GM04504 (cell line): ENCODE results near the gene GRIFIN.

Experiments
- DNase-seq: peaks from one replicate; pipeline ENCODE4 v3.0.0-alpha.2; 2012; ENCODE audit warnings: low read depth

GRIFIN gene

DNA sequence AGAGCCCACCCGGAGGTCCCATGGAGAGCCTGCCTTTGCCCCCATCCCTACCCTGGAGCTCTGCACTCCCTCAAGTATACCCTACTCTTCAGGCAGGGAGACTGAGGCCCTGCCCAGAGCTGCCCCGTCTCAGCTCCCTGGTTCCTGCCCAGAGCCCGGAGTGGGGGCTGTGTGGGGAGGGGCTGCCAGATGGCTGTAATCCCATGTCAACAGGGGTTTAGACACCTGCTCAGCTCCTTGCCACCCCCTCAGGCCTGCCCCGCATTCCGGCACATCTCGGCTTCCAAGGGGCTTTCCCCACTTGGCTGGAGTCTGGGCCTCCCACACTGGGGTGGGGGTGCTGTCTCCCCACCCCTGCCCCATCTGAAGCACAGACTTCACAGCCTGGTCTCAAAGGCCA, 22.5 kb upstream of the GRIFIN start:
- no peak for DNase-seq

DNA sequence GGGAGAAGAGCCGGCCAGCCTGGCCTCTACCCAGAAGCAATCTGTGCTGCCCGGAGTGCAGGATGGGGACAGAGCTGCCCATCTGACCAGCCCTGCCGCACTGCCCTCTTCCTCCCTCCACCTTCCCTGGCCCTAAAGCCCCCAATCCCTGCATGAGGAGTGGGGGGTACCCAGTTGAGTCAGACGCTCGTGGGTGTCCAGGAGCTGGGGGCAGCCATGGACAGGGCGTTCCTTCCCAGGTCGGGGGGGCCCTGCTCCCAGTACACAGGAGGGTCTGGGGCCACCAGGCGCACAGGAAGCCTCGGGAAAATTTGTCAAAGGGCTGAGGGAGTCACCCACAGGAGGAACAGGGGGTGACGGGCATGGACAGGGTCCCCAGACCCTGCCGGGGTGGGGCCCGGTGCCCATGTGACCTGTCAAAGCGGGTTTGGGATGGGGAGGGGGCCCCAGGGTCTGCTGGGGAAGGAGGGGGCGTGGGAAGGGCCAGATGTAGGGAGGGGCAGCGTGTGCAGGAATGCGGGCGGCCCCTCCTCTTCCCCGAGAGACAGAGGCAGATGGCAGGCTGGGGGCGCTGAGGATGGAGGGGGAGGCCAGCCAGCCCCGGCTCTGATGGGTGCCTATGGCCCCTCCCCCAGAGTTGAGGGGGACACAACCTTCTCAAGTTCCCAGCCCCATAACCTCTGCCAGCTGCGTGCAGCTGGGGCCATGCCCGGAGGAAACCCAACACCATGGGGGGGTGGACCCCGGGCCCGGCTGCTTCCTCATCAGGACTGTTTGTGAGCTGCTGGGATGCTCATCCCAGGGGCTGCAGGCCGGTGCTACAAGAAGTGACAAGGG, 21.5 kb upstream of the GRIFIN start:
- no peak for DNase-seq

DNA sequence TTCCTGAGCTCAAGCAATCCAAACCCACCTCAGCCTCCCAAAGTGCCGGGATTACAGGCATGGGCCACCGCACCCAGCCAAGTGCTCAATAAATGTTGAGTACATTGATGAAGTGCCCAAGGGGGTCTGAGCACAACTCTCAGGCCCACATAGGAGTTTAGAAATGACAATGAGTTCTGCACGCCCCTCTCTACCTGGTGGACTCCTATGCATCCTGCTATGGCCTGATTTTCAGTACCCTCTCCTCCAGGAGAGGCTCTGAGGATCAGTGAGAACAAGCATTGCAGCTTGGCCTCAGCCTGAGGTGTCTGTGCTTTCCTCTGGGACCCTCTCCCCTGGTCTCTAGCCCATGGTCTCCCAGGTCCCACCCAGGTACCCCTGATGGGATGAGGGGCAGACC, 20.9 kb upstream of the GRIFIN start:
- no peak for DNase-seq

- no peak for DNase-seq
Observed at GRCh38 chr7:2496375-2496774, 20.2 kb upstream of the GRIFIN start.

DNA sequence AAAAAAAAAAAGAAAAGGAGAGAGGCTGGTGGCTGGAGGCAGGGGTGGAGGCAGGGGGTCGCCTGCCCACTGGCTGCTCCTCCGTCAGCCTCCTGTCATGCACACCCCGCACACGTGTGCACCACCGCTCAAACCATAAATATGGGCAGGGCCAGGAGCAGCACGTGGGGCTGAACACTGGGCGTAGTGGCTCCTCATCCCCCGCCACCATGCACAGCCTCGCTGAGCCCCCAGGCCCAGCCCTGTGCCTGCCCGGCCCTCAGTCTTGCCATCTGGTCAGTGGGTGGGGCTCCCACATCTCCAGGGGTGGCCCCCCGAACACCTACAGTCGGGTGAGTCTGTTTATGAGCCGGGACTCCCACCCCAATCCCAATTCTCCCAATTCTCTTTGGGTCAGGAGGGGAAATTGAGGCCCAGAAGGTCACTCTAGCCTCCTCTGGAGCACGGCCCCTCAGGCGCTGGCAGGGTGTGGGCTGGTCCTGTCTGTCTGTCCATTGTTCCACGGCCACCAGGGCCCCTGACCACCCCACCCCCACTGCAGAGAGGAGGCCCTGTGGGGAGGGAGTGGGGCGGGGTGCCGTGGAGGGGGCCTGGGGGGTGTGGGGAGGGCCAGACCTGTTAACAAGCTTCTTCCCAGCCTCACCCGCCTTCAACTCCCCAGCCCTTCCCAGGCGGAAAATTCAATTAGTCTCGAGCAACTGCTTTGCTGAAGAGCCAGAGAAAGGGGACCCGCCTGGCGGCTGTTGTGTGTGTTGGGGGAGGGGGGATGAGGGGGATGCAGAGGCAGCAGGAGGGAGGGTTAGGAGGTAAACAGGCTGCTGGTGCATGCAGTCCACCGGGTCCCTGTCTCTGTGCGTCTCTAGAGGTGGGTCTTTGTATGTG, 19.5 kb upstream of the GRIFIN start:
- DNase-seq: no peak

DNA sequence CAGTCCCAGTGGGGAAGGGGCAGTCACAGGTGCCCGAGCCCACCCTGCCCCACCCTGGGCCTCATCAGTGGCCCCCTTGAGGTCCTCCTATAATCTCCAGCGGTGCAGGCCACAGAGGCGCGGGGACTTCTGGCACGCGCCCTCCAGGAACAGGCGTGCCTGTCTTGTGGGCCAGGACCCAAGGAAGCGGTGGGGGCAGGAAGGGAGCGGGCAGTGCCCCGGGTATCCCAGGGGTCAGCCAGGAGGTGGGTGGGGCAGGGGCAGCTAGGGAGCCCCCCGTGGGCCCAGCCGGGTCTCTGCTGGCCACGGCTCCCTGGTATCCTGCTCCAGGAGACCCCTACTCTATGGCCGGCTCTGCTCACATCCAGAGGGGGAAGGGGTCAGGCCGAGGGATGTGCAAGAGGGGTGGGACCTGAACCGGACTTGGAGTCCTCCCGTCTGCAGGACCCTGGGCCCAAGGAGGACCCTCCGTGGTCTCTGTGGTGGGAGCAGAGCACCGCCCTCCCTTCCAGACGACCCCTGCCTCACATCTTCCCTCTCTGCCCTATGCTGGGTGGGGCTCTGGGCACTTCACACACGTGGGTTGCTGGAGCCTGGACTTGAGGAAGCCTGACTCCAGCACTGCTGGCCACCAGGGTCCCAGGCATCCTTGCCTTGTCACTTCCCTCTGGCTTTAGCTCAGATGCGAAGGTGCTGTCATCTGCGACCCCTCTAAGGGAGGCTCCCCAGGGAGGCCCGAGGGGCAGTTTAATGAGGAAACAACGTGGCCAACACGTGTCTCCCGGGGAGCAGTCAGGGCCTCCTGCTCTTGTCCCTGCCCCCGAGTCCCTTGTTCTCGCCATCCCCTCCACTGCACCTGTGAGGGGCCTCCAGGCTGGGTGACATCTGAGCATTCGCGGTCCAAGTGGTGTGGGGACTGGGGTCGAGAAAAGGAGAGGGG, 18.3 kb upstream of the GRIFIN start:
- no peak for DNase-seq

- DNase-seq: no peak
Observed at GRCh38 chr7:2493205-2494164, 17.3 kb upstream of the GRIFIN start.

DNA sequence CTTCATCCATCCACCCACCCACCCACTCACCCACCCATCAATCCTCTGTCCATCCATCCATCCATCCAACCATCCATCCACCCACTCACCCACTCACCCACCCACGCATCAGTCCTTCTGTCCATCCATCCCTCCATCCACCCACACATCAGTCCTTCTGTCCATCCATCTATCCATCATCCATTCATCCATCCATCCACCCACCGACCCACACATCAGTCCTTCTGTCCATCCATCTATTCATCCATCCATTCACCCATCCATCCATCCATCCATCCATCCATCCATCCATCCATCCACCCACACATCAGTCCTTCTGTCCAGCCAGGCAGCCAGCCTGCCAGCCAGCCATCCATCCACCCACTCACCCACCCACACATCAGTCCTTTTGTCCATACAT, 15.8 kb upstream of the GRIFIN start:
- no peak for DNase-seq

GRCh38 chr7:2490181-2490651, 14.0 kb upstream of the GRIFIN start:
- no peak for DNase-seq

DNA sequence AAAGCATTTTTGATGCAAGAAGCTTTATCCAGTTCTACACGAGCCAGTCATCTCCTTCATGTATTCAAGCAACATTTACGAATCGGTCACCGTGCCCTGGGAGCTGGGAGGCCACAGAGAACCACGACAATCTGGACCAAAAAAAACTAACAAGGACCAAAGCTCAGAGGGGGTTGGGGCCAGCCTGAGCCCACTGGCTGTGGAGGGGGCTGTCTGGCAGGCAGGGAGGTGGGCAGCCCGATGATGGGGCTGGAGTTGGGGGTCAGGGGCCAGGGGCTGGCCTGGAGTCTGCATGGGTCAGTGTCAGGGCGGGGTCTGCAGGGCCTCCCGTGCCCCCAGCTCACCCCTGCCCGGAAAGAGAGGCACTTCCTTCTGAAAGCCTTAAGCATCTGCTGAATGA, 12.5 kb upstream of the GRIFIN start:
- no peak for DNase-seq

DNA sequence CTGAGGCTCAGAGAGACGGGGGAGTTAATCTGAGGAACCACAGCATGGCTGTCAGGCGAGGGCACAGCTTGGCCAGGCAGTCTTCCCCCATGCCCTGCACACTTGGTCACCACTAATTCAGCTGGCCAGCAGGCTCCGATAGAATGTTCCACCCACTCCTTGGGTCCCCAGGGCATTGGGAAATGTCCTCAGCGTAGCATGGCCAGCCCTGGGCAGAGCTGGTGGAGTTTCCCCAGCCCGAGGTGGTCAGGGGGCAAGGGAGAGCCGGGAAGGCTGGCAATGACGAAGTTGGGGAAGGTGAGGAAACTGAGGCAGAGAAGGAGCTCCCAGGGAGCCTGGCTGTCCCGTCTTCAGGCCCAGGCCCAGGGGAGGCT, 12.1 kb upstream of the GRIFIN start:
- DNase-seq: no peak

DNA sequence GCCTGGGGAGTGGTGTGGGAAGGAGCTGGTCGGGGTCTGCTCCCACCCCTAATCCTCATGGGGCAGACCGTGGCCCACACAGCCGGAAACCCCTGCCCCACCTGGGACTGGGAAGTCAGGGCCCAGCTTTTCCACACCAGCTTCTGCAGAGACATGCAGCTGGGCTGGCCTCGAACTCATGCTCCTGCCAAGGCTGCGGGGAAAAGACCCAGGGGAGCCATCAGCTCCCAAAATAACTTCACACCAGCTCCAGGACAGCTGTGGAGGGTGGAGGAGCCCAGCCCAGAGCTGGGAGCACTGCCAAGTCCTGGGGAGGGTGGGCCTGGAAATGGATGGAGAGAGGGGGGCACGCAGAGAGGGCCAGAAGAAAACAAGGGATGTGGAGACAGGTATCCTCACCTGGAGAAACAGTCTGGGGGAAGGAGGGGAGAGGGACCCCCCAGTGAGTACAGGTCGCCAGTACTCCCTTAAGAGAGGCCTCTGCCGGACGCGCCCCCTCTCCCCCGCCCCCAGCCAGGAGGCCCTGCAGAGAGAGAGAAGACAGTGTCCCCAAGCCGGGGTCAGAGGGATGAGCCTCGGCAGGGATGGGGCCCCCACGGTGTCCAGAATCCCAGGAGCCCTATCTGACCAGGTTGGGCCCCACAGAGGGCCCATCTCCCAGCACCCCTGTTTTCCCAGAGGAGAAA, 11.5 kb upstream of the GRIFIN start:
- no peak for DNase-seq

- DNase-seq: no peak
Observed at GRCh38 chr7:2484868-2485267, 8.7 kb upstream of the GRIFIN start.

GRCh38 chr7:2483494-2483893, 7.3 kb upstream of the GRIFIN start:
- DNase-seq: no peak

GRCh38 chr7:2482725-2483451, 6.7 kb upstream of the GRIFIN start:
- DNase-seq: no peak

- no peak for DNase-seq
Observed at GRCh38 chr7:2481195-2481594, 5.0 kb upstream of the GRIFIN start.

DNA sequence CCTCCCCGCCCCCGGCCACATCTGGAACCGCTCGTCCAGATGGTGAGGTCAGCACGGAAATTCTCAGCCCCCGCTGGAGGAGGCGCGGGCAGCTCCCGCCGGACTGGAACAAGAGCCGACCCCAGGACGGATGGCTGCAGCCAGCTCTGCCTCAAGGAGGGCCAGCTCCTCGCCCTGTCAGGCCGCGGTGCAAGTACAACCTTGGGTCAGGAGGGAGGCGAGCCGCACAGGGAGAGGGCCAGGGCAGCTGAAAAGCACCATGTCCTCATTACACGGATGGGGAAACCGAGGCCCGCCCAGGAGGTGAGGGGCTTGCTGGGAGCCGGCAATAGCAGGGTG, 3.8 kb upstream of the GRIFIN start:
- no peak for DNase-seq

- no peak for DNase-seq
Observed at GRCh38 chr7:2479276-2480069, 3.3 kb upstream of the GRIFIN start.

DNA sequence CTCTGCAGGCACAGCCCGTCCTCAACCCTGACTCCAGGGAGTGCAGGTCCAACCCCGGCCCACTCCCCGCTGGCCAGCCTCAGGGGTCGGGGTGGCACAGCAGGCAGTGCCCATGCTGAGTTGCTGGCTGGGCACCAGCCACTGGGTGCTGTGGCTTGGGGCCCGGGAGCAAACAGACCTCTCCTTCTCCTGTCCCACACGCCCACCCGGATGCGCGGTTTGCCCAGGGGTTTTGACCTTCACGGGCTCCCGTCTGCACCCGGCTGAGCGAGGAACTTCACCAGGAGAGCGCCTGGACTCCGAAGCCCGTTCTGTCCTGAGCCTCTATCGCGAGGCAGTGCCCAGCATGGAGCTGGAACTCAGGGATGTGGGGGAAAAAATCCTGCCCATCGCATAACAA, 2.6 kb upstream of the GRIFIN start:
- no peak for DNase-seq
